IMR-90 (cell line): ENCODE measurements around the gene DAB2. TPM values are rescaled to one million over a fixed set of nuclear protein-coding genes. Genes with fewer than 3 reads are reported as not detected.

Source experiments
- ATAC-seq: fragments of 200-7000 bp; cut with Tn5 transposase; 2 replicates; pipeline ENCODE4 v1.9.1; 2020; ENCODE audit warnings: low read depth, mild to moderate bottlenecking, moderate library complexity
- BruUV-seq: library from RNA; stranded (reverse); fragments of 400-500 nt; replicated peaks from 2 replicates; lab custom pipeline; 2021; lab: Mats Ljungman, UMichigan
- CTCF ChIA-PET: fragments of 300-600 bp; formaldehyde crosslinking; extraction: SDS; loops from one replicate; lab custom pipeline; 2021; ENCODE audit warnings: antibody characterized with exemption; lab: Yijun Ruan, JAX
- POLR2A ChIA-PET: fragments of 300-600 bp; sonication (Branson Sonifier 250); formaldehyde crosslinking; loops from one replicate; lab custom pipeline; 2022; ENCODE audit warnings: antibody characterized with exemption; ENCODE audit not compliant: unreplicated experiment; lab: Charles Lee
- DNase-seq: peaks from one replicate; pipeline ENCODE4 v3.0.0; 2013
- H2AFZ ChIP-seq: replicated peaks from 2 replicates; pipeline ENCODE3; 2013; ENCODE audit warnings: low read length, mild to moderate bottlenecking; ENCODE audit not compliant: poor library complexity
- H2AK5ac ChIP-seq: 2 replicates; pipeline ENCODE4 v1.6.1; 2013; ENCODE audit warnings: low read depth, low read length, inconsistent platforms
- H2AK9ac ChIP-seq: replicated peaks from 2 replicates; pipeline ENCODE3; 2013; ENCODE audit warnings: mild to moderate bottlenecking, low read depth, low read length, moderate library complexity; ENCODE audit not compliant: poor library complexity
- H2BK120ac ChIP-seq: 2 replicates; pipeline ENCODE4 v1.6.1; 2013; ENCODE audit warnings: low read depth, low read length, inconsistent platforms
- H2BK15ac ChIP-seq: 3 replicates; pipeline ENCODE4 v1.6.1; 2013; ENCODE audit warnings: low read depth, low read length, inconsistent platforms
- H2BK20ac ChIP-seq: 2 replicates; pipeline ENCODE4 v1.6.1; 2013; ENCODE audit warnings: low read depth, mild to moderate bottlenecking, inconsistent platforms, low read length, moderate library complexity
- H2BK5ac ChIP-seq: 2 replicates; pipeline ENCODE4 v1.6.1; 2013; ENCODE audit warnings: mild to moderate bottlenecking, low read depth, low read length, inconsistent platforms; ENCODE audit not compliant: poor library complexity, severe bottlenecking
- H3K14ac ChIP-seq: replicated peaks from 2 replicates; pipeline ENCODE4 v1.6.1; 2013; ENCODE audit warnings: low read depth, low read length, inconsistent platforms
- H3K18ac ChIP-seq: 2 replicates; pipeline ENCODE4 v1.6.1; 2013; ENCODE audit warnings: low read depth, low read length, control low read depth
- H3K23ac ChIP-seq: 2 replicates; pipeline ENCODE4 v1.6.1; 2013; ENCODE audit warnings: low read depth, low read length, inconsistent platforms
- H3K27ac ChIP-seq: 2 replicates; pipeline ENCODE4 v1.5.1; 2013; ENCODE audit warnings: mild to moderate bottlenecking, control low read depth, low read length; ENCODE audit not compliant: insufficient read depth
- H3K27me3 ChIP-seq: 2 replicates; pipeline ENCODE4 v1.6.1; 2013; ENCODE audit warnings: low read length; ENCODE audit not compliant: control insufficient read depth, insufficient read depth
- H3K36me3 ChIP-seq: 2 replicates; pipeline ENCODE4 v1.6.1; 2013; ENCODE audit warnings: low read length, mixed read lengths; ENCODE audit not compliant: control insufficient read depth, insufficient read depth
- H3K4ac ChIP-seq: 2 replicates; pipeline ENCODE4 v1.6.1; 2013; ENCODE audit warnings: low read depth, low read length, inconsistent platforms
- H3K4me1 ChIP-seq: 2 replicates; pipeline ENCODE4 v1.6.1; 2013; ENCODE audit warnings: low read length, mixed read lengths; ENCODE audit not compliant: control insufficient read depth, insufficient read depth
- H3K4me2 ChIP-seq: 2 replicates; pipeline ENCODE4 v1.6.1; 2013; ENCODE audit warnings: low read depth, mild to moderate bottlenecking, control low read depth, low read length, moderate library complexity
- H3K4me3 ChIP-seq: 2 replicates; pipeline ENCODE4 v1.5.1; 2013; ENCODE audit warnings: low read depth, mild to moderate bottlenecking, control low read depth, low read length, moderate library complexity; ENCODE audit not compliant: insufficient read depth
- H3K56ac ChIP-seq: 2 replicates; pipeline ENCODE4 v1.6.1; 2013; ENCODE audit warnings: low read length, inconsistent platforms; ENCODE audit not compliant: insufficient read depth; ENCODE audit errors: extremely low read depth
- H3K79me1 ChIP-seq, 2 experiments: 2 replicates each; pipeline ENCODE4 v1.6.1; 2013; ENCODE audit warnings: low read length in 2 of 2, inconsistent platforms in 1 of 2, low read depth in 1 of 2
- H3K9ac ChIP-seq: 2 replicates; pipeline ENCODE4 v1.6.1; 2013; ENCODE audit warnings: low read depth, low read length, control low read depth
- H3K9me1 ChIP-seq: 2 replicates; pipeline ENCODE4 v1.6.1; 2013; ENCODE audit warnings: low read length, inconsistent platforms; ENCODE audit not compliant: insufficient read depth
- H3K9me3 ChIP-seq: 2 replicates; pipeline ENCODE4 v1.6.1; 2013; ENCODE audit warnings: low read length; ENCODE audit not compliant: control insufficient read depth, insufficient read depth
- H4K20me1 ChIP-seq: 2 replicates; pipeline ENCODE4 v1.6.1; 2013; ENCODE audit warnings: low read length, inconsistent platforms; ENCODE audit not compliant: insufficient read depth
- H4K5ac ChIP-seq: 2 replicates; pipeline ENCODE4 v1.6.1; 2013; ENCODE audit warnings: mild to moderate bottlenecking, low read depth, low read length, control low read depth
- H4K8ac ChIP-seq, 2 experiments: 2 replicates each; pipeline ENCODE4 v1.6.1; 2013; ENCODE audit warnings: low read depth in 2 of 2, low read length in 2 of 2, control low read depth in 1 of 2, inconsistent platforms in 1 of 2
- H4K91ac ChIP-seq: 2 replicates; pipeline ENCODE4 v1.6.1; 2013; ENCODE audit warnings: low read depth, low read length, inconsistent platforms; ENCODE audit not compliant: insufficient read depth
- NFE2L2 ChIP-seq: fragments of 150-350 bp; IDR thresholded peaks from 2 replicates; pipeline ENCODE4 v1.6.1; 2016; ENCODE audit warnings: low read depth, mild to moderate bottlenecking, low read length
- WGBS, 2 experiments: methylation state at CpG; one replicate each; pipeline versions ENCODE4 v1.1.5 to v1.1.7; 2013; ENCODE audit warnings: missing lambda C conversion rate in 2 of 2; ENCODE audit not compliant: insufficient read length in 1 of 2; ENCODE audit errors: extremely low coverage in 2 of 2; 5-methylcytosine and 5-hydroxymethylcytosine counted together
- dilution Hi-C: fragments of 300-500 bp; cut with HindIII; formaldehyde crosslinking; loops from one replicate; pipeline ENCODE4 v1.14.3; 2018; ENCODE audit warnings: low sequenced_read_pairs; ENCODE audit not compliant: unreplicated experiment
- in situ Hi-C: fragments of 300-500 bp; cut with MboI; formaldehyde crosslinking; loops from 3 replicates; pipeline ENCODE4 v1.14.3; 2019; ENCODE audit warnings: low sequenced_read_pairs, inconsistent platforms, mixed read lengths
- intact Hi-C: fragments of 100-400 bp; cut with micrococcal nuclease; formaldehyde crosslinking; loops from 2 replicates; pipeline ENCODE4 v1.10.0; 2022
- polyA plus RNA-seq, 3 experiments: library from polyadenylated mRNA; depleted of rRNA; stranded (reverse); fragments of >200 nt; gene quantifications; 2 replicates each; pipeline ENCODE4 v1.2.3, GENCODE V29; 2012; ENCODE audit warnings: low replicate concordance in 1 of 3
- total RNA-seq: library from RNA; depleted of rRNA; stranded (reverse); fragments of >200 nt; gene quantifications from 2 replicates; pipeline ENCODE4 v1.2.3, GENCODE V29; 2012

The DAB2 gene
- total and polyA plus RNA-seq, 2 of the 4 experiments (the other 2 are of a cell fraction) = 50.0 to 101 TPM

- Histone ChIP-seq H2AK5ac (no peak overlapping the region), H3K9me1 (peaks cover 4% of the 10 kb centered on the region; the same call in 1 of the 2 replicates), H2BK20ac (no peak overlapping the region), H2AK9ac (no peak overlapping the region), H3K14ac (no peak overlapping the region), H3K9me3 (no peaks in the 10 kb centered on the region), H2BK5ac (no peak overlapping the region), H4K8ac (no peak overlapping the region), H3K23ac (no peak overlapping the region), H2BK120ac (no peak overlapping the region), H3K27ac (no peak overlapping the region), H3K4me1 (no peaks in the 10 kb centered on the region; the same call in 1 of the 2 replicates), H2BK15ac (no peak overlapping the region), H3K4me3 (no peak overlapping the region), H3K4ac (no peak overlapping the region), H4K5ac (no peak overlapping the region), H3K36me3 (no peaks in the 10 kb centered on the region), H3K79me1 (no peaks in the 10 kb centered on the region), H4K91ac (no peak overlapping the region), H3K18ac (no peak overlapping the region), H2AFZ (no peak overlapping the region), H3K56ac (no peak overlapping the region), H3K4me2 (no peak overlapping the region), H3K9ac (no peak overlapping the region), H4K20me1 (no peaks in the 10 kb centered on the region), H3K27me3 (no peaks in the 10 kb centered on the region)
- in situ Hi-C loops (no loop called here), dilution Hi-C loops (no loop called here), intact Hi-C loops (no loop called here)
- WGBS, 2 experiments = no CpG with 5 or more reads among the region's 2 CpGs
- BruUV-seq = no TSS peak
- POLR2A ChIA-PET = no interaction called here
- no peak for DNase-seq
- CTCF ChIA-PET = interaction anchor here (0.6 kb wide), 1 partner anchor 953 kb away, joined by 4 read pairs; no protein-coding TSS in a partner anchor
- ATAC-seq = no peak
- TF ChIP-seq NFE2L2 = no peak
These were observed 19.1 kb upstream of the DAB2 start for GRCh38 chr5:39443911-39444310.
